ENCODE results near the gene STING1. TPM values are rescaled to one million over a fixed set of nuclear protein-coding genes. Genes with fewer than 3 reads are reported as not detected.

Gene STING1
- total RNA-seq, 1 experiment from 2014 or later, result not detected

GRCh38 chr5:139453683-139454567, 28.6 kb downstream of the STING1 start:
- Histone ChIP-seq H3K4me3 (ENCODE audit: low read depth, low read length) (no peak overlapping the region), H3K27me3 (replicated peaks; ENCODE audit: control insufficient read depth, insufficient read depth, low read length) (no peaks in the 10 kb centered on the region), H3K4me1 (peaks cover 2% of the 10 kb centered on the region), H3K36me3 (ENCODE audit: control insufficient read depth, insufficient read depth, low read length) (no peaks in the 10 kb centered on the region), H3K9me3 (no peaks in the 10 kb centered on the region)
- no peak overlapping the region for H3K4me3 Mint-ChIP-seq (ENCODE audit: unreplicated experiment)
- H3K4me1 Mint-ChIP-seq (ENCODE audit: low read depth, unreplicated experiment), result no peaks in the 10 kb centered on the region
- TF ChIP-seq CTCF (IDR thresholded peaks at IDR 0.05; ENCODE audit: insufficient read depth in 1 of 2, low read depth in 1 of 2, low read length in 1 of 2, severe bottlenecking in 1 of 2, unreplicated experiment in 1 of 2), result no peak
- no peak for DNase-seq
- BruUV-seq (replicated peaks), result no TSS peak
- H3K27ac Mint-ChIP-seq (ENCODE audit: unreplicated experiment), result no peak overlapping the region
- no peaks in the 10 kb centered on the region for H3K9me3 Mint-ChIP-seq (ENCODE audit: unreplicated experiment)
- ChIA-PET CTCF (no interaction called here), POLR2A (no interaction called here)
- H3K27me3 Mint-ChIP-seq (ENCODE audit: insufficient read depth, unreplicated experiment), result no peaks in the 10 kb centered on the region
- intact Hi-C loops (cut with micrococcal nuclease; ENCODE audit: unreplicated experiment), result no loop called here
- no peaks in the 10 kb centered on the region for H3K36me3 Mint-ChIP-seq (ENCODE audit: insufficient read depth, unreplicated experiment)

- no peaks in the 10 kb centered on the region for H3K36me3 ChIP-seq (ENCODE audit: control insufficient read depth, insufficient read depth, low read length)
- intact Hi-C loops (cut with micrococcal nuclease; ENCODE audit: unreplicated experiment), result no loop called here
- Mint-ChIP-seq H3K4me3 (ENCODE audit: unreplicated experiment) (no peak overlapping the region), H3K27ac (ENCODE audit: unreplicated experiment) (no peak overlapping the region), H3K9me3 (ENCODE audit: unreplicated experiment) (no peaks in the 10 kb centered on the region), H3K27me3 (ENCODE audit: insufficient read depth, unreplicated experiment) (no peaks in the 10 kb centered on the region), H3K4me1 (ENCODE audit: low read depth, unreplicated experiment) (no peaks in the 10 kb centered on the region), H3K36me3 (ENCODE audit: insufficient read depth, unreplicated experiment) (no peaks in the 10 kb centered on the region)
- no peaks in the 10 kb centered on the region for H3K27me3 ChIP-seq (replicated peaks; ENCODE audit: control insufficient read depth, insufficient read depth, low read length)
- H3K4me3 ChIP-seq (ENCODE audit: low read depth, low read length), result no peak overlapping the region
- TF ChIP-seq CTCF (IDR thresholded peaks at IDR 0.05; ENCODE audit: insufficient read depth in 1 of 2, low read depth in 1 of 2, low read length in 1 of 2, severe bottlenecking in 1 of 2, unreplicated experiment in 1 of 2), result no peak
- no peaks in the 10 kb centered on the region for H3K9me3 ChIP-seq
- H3K4me1 ChIP-seq, result no peaks in the 10 kb centered on the region
- POLR2A ChIA-PET, result no interaction called here
- DNase-seq, result no peak
- BruUV-seq (replicated peaks), result no TSS peak
- CTCF ChIA-PET, result no interaction called here
Observed at GRCh38 chr5:139451878-139452660, 30.5 kb downstream of the STING1 start.

- H3K27me3 Mint-ChIP-seq (ENCODE audit: insufficient read depth, unreplicated experiment), result no peaks in the 10 kb centered on the region
- no peak overlapping the region for H3K27ac Mint-ChIP-seq (ENCODE audit: unreplicated experiment)
- H3K4me1 Mint-ChIP-seq (ENCODE audit: low read depth, unreplicated experiment), result peaks cover 5% of the 10 kb centered on the region
- H3K9me3 ChIP-seq, result no peaks in the 10 kb centered on the region
- ChIA-PET POLR2A (no interaction called here), CTCF (no interaction called here)
- H3K27me3 ChIP-seq (replicated peaks; ENCODE audit: control insufficient read depth, insufficient read depth, low read length), result no peaks in the 10 kb centered on the region
- no peaks in the 10 kb centered on the region for H3K4me1 ChIP-seq
- no peak overlapping the region for H3K4me3 ChIP-seq (ENCODE audit: low read depth, low read length)
- no peaks in the 10 kb centered on the region for H3K36me3 ChIP-seq (ENCODE audit: control insufficient read depth, insufficient read depth, low read length)
- no peak overlapping the region for H3K4me3 Mint-ChIP-seq (ENCODE audit: unreplicated experiment)
- no peak for TF ChIP-seq CTCF (IDR thresholded peaks at IDR 0.05; ENCODE audit: insufficient read depth in 1 of 2, low read depth in 1 of 2, low read length in 1 of 2, severe bottlenecking in 1 of 2, unreplicated experiment in 1 of 2)
- no peaks in the 10 kb centered on the region for H3K36me3 Mint-ChIP-seq (ENCODE audit: insufficient read depth, unreplicated experiment)
- no peak for DNase-seq
- no TSS peak for BruUV-seq (replicated peaks)
- no peaks in the 10 kb centered on the region for H3K9me3 Mint-ChIP-seq (ENCODE audit: unreplicated experiment)
- intact Hi-C loops (cut with micrococcal nuclease; ENCODE audit: unreplicated experiment), result no loop called here
Observed at GRCh38 chr5:139451176-139451575, 31.4 kb downstream of the STING1 start.
